Measurements from ENCODE around the gene CASP10. TPM values are rescaled to one million over a fixed set of nuclear protein-coding genes. Genes with fewer than 3 reads are reported as not detected.
A peak's percentile ranks its signal among the peaks of the same experiment; 100 is the strongest.

The CASP10 gene
- total and polyA plus RNA-seq, 2 of the 13 experiments (the other 11 are each of a cell fraction or from before 2014, with no cell fraction given) = 22.2 to 23.8 TPM

- TF ChIP-seq, protein P1, sequence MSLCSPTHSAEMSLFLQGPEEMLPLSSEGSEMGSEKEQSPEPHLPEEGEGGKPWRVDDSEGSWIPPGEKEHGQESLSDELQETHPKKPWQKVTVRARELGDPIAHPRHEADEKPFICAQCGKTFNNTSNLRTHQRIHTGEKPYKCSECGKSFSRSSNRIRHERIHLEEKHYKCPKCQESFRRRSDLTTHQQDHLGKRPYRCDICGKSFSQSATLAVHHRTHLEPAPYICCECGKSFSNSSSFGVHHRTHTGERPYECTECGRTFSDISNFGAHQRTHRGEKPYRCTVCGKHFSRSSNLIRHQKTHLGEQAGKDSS (CRISPR knock-in tag; IDR thresholded peaks at IDR 0.05; ENCODE audit: borderline replicate concordance, low read depth) = 0 out of 2 replicates have a peak, but pooled peaks have one; percentile 27
- TF ChIP-seq ZNF605 (CRISPR knock-in tag; IDR thresholded peaks at IDR 0.05) (no peak), ZNF136 (CRISPR knock-in tag; IDR thresholded peaks at IDR 0.05; ENCODE audit: low read depth) (no peak), ZNF343 (CRISPR knock-in tag; IDR thresholded peaks at IDR 0.05) (no peak), ZNF782 (CRISPR knock-in tag; IDR thresholded peaks at IDR 0.05; ENCODE audit: borderline replicate concordance) (no peak; the same call in 1 of the 2 replicates), ZNF775 (CRISPR knock-in tag; IDR thresholded peaks at IDR 0.05; ENCODE audit: borderline replicate concordance) (no peak; the same call in 1 of the 2 replicates), TFDP1 (CRISPR knock-in tag; IDR thresholded peaks at IDR 0.05; ENCODE audit: borderline replicate concordance) (no peak), TEF (CRISPR knock-in tag; IDR thresholded peaks at IDR 0.05) (no peak), ZNF124 (CRISPR knock-in tag; IDR thresholded peaks at IDR 0.05) (no peak), PHF5A (CRISPR knock-in tag; IDR thresholded peaks at IDR 0.05; ENCODE audit: low read depth, unreplicated experiment) (no peak), RCOR2 (CRISPR knock-in tag; IDR thresholded peaks at IDR 0.05) (no peak)
- TF ChIP-seq, protein P2, sequence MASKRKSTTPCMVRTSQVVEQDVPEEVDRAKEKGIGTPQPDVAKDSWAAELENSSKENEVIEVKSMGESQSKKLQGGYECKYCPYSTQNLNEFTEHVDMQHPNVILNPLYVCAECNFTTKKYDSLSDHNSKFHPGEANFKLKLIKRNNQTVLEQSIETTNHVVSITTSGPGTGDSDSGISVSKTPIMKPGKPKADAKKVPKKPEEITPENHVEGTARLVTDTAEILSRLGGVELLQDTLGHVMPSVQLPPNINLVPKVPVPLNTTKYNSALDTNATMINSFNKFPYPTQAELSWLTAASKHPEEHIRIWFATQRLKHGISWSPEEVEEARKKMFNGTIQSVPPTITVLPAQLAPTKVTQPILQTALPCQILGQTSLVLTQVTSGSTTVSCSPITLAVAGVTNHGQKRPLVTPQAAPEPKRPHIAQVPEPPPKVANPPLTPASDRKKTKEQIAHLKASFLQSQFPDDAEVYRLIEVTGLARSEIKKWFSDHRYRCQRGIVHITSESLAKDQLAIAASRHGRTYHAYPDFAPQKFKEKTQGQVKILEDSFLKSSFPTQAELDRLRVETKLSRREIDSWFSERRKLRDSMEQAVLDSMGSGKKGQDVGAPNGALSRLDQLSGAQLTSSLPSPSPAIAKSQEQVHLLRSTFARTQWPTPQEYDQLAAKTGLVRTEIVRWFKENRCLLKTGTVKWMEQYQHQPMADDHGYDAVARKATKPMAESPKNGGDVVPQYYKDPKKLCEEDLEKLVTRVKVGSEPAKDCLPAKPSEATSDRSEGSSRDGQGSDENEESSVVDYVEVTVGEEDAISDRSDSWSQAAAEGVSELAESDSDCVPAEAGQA (IDR thresholded peaks at IDR 0.05; ENCODE audit: low read depth) = no peak
- TF ChIP-seq, protein P2 (CRISPR knock-in tag; IDR thresholded peaks at IDR 0.05; ENCODE audit: borderline replicate concordance) = no peak
These were observed 21.1 kb downstream of the CASP10 start (continued) for GRCh38 chr2:201203916-201204654.

Measured in HepG2 (cell line).